ENCODE data around the gene ZMAT5.

Gene ZMAT5

DNA sequence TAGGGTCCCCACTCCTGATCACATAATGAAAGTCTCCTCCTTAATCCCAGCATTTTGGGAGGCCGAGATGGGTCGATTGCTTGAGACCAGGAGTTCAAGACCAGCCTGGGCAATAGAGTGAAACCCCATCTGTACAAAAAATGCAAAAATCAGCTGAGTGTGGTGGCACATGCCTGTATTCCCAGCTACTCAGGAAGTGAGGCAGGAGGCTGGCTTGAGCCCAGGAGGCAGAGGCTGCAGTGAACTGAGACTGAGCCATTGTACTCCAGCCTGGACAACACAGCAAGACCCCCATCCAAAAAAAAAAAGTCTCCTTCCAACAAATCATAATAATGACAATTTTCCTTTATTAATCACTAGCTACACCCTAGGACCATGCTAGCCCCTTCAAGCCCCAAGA, 15.1 kb downstream of the ZMAT5 start:
- DNase-seq: no peak

DNA sequence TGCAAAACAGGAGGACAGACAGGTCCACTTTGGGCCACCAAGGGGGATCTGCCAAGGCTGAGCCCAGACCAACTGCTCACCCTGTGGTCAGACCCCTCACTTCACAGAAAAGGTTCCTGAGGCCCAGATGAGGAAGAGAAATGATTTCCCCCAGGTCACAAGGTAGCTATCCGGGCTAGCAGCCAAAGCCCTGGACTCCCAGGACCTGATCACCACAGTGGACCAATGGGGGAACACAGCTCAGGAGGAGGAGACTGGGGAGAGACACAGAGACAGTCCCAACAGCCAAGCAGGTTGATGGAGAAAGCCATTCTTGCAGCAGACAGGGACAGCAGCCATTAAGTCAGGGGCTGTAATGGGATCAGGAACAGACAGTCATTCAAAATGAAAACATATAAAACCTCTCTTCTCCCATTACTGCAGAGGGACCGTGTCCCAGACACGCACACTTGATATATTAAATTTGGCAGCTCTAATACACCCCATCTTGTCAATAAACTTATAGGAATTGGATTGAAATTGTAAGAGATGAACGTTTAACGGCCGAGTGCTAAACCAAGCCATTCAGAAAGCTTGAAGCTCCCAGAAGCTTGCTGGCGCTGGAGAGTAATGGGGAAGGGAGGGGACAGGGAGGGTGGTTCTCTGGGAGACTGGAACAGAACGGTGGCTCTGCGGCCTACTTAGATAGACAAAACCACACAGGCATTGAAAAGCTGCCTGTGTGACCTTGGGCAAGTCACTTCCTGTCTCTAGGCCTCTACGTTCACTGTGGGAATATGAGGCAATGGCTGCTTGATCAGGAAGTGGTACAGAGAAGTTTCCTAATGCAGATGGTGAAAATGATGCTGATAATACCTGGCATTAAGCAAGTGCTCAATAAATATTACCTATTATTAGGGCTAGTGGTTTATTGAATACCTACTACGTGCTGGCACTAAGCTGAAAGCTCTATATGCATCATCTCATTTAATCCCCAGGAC, 16.0 kb downstream of the ZMAT5 start:
- DNase-seq: no peak

DNA sequence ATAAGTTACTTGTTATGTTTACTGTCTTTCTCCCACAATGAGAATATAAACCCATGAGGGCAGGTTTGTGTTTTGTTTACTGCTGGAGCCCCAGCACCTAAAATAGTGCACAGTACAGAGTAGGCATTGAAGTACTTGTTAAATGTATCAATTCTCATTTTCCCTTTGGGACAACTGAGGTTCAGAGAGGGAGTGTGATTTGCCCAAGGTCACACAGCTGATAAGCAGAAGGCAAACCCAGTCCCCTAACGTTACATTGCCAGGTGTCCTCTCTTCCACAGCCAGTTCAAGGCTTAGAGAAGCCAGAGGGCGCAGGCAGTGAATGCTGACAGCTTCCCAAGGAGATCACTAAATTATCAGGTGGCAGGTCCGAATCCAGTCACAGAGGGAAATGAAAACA, 16.8 kb downstream of the ZMAT5 start:
- no peak for DNase-seq

DNA sequence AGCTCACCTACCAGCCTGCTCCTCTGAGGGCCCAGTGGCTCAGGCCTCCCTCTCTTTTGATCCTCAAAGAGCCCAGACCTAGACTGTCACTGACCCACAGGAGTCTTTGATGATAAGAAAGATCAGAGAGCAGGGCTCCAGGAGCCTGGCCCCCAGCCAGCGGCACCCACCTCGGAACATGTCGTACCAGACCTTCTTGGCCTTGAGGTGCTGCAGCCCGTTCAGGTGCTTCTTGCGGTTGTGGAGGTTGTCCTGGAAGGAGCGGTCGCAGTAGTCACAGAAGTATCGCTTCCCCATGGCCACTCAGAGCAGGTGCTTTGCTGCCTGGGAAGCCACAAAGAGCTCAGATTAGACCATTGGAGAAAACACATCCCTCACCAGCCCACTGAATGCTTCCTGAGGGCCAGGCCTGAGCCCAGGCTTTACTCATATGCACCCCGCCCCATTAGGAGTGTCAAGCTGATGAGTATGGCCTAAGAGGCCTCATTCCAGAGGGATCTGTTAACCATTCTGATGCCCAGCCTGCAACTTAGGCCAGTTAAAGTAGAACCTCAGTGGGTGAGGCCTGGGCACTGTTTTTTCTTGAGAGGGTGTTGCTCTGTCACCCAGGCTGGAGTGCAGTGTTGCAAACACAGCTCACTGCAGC, 18.4 kb downstream of the ZMAT5 start:
- no peak for DNase-seq

DNA sequence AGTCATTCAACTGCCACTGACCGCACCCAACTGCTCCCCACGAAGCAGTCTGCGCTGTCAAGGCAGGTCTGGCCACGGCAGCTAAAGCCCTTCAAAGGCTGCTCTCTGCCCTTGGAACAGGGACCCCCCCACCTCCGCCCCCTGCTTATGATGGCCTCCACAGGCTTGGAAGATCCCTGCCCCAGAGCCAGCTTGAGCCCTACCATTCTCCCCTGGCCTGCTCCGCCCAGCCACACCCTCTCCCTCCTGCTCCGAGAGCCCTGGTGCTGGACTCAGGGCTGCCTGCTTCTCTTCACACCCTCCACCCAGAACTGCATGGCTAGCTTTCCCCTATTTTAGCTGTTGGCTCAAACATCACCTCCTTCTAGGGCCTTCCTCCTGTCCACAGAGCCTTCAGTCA, 19.0 kb downstream of the ZMAT5 start:
- DNase-seq: no peak

DNA sequence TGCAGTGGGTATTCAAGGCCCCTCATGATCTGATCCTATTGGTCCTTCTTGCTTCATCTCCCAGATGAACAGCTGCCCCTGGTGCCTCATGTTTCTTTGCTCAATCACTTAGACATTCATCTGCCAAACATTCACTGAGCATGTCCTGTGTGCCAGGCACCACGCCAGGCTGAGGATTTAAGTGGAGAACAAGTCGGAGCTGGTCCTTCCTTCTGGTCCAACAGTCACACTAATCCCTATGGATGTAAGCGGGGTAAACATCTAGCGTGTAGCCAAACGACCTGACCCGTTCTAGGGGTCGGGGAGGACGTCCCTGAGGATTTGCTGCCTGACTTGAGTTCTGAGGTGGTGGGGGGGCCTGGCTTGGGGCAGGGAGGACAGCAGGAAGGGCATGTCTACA, 21.9 kb downstream of the ZMAT5 start:
- DNase-seq: peak; percentile 47

DNA sequence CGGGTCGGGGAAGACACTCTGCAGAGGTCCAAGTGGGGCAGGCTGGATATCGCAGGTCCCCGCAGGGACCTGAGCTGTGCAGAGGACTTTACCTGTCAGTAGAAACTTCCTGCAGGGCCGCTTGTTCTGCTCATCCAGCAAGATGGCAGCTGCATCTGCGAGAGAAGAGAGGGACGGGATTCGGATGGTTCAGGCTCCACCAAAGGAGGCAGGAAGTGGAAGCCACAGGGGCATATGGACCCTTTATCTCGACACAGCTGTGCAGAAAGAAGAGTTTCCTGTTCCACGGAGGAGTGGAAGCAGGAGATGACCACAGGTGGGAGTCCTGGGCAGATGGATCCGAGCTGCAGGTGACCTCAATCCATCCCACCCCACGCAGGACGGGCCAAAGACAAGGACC, 24.5 kb downstream of the ZMAT5 start:
- DNase-seq: no peak

DNA sequence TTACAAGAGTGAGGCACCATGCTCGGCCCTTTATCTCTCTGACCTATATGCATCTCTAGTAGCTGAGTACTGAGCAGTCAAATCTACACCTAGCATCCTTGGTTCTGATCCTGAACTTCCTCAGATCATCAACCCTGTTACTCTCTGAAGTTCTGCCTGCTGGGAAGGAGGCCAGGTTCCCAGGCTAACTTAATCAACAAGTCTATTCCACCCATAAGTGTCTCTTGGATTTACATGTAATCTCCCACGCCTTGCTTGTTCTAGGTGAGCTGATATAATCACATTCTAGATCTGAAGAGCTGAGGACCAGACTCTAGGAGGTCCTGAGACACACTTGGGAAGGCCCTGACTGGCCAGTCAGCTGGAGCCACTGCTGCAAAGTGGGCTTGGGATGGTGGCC, 24.9 kb downstream of the ZMAT5 start:
- DNase-seq: no peak

DNA sequence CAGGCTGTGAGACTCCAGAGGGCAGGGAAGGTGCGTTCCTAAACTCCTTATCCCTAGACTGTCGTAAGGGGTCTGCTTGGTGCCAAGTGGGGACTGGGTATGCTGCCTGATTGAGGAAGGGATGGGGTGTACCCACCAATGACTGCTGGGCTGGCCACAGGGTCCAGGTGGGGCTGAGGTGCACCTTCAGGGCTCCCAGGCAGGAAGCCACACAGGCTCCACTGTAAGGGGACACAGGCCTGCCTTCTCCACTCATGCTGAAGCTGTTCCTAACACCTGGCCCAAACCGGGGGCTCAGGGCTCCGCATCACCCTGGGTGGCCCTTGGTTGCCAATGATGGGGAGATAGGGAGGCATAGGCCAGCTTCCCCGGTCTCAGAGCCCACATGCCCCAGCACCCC, 26.6 kb downstream of the ZMAT5 start:
- no peak for DNase-seq

DNA sequence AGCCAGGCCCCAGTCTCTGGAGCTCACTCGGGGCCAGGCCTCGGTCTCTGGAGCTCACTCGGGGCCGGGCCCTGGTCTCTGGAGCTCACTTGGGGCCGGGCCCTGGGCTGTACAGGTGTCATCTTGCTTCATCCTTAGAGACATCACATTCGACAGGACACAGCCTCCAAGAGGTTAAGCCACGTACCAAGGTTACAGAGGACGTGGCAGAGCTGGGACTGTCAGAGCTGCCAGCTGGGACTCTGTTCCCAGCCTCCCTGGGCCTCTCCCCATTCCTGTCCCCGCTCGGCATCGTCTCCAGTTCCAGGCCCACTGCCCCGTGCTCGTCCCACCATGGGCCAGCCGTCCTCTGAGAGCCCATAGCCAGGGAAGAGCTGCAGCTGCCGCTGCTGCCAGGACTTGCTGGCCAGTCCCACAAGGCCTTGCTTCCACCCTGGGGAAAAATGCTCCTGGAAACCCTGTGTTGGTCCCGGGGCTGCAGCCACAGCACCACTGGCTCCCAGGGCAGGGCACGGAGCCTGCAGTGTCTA, 27.4 kb downstream of the ZMAT5 start:
- DNase-seq: no peak

DNA sequence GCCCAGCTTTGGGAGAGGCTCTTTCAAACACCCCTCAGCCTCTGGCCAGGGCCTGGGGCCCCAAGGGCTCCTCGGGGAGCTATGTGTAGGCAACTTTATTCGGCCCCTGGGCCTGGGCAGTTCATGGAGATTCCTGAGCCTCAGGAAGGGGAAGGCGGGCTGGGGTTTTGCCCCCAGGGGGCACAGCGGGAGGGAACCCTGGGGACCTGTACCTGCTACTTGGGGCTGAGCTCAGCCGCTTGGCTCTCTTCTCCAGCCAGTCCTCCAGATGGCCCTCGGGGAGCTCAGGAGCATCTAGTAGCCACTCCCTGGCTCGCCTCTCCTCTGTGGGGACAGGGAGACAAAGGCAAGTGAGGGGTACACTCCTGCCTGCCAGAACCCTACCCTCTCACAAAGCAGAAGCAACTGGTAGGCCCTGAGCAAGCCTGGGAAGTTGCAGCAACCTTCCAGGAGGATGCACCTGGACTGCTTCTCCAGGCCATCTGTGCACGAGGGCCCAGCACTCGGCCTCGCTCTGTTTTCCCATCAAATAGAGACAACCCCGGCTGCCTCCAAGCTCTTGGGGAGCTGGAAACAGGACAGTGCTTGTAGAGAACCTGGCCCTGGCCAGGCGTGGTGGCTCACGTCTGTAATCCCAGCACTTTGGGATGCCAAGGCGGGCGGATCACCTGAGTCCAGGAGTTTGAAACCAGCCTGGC, 28.5 kb downstream of the ZMAT5 start:
- DNase-seq: no peak

DNA sequence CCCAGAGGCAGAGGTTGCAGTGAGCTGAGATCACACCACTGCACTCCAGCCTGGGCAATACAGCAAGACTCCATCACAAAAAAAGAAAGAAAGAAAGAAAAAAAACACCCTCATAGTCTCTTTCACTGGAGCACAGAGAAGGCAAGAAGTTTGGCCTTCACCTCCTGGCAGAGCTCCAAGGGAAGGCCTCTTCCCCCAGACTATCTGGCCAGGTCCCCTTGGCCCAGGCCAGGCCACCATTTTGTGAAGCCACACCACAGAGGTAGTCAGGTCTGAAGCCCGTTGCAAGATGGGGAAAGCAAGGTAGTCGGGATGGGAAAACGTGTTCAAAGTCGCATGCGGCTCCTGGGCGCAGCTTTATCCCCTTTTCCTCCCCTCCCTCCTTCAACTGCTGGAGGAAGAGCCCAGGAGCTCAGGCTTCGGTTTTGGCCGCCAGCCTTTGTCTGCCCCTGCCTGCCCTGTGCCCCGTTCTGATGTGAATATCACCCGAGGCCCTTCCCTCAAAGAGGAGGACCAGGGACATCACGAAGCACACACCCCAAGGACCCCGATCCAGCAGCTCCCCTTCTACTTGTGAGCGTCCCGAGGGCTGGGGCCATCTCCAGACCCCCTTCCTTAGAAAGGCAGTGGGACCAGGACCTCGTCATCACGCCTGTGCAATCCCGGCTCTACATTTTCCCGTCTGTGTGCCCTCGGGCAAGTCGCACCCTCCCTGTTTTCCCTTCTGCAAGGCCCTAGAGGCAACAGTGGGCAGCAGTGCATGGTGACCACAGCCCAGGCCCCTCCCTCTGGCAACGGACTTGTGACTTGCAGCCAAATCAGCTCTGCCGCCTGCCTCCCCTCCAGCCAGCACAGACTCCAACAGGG, 29.3 kb downstream of the ZMAT5 start:
- no peak for DNase-seq

DNA sequence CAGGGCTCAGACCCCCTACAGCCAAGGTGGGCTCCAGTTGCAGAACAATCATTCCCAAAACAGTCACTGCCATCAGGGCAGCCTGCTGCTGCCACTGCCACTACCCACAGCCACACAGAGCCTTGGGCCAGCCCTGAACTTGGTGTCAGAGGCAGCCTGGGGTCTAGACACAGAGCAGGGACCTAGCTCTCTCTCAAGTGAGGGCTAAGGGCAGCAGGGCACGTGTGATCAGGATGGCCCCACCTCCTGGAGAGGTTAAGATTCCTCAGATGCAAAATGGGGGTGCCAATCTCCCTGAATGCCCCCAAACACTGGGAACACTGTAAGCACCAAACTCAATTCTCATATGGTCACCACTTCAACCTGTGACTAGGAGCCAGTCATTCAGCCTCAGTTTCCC, 31.4 kb downstream of the ZMAT5 start:
- no peak for DNase-seq

DNA sequence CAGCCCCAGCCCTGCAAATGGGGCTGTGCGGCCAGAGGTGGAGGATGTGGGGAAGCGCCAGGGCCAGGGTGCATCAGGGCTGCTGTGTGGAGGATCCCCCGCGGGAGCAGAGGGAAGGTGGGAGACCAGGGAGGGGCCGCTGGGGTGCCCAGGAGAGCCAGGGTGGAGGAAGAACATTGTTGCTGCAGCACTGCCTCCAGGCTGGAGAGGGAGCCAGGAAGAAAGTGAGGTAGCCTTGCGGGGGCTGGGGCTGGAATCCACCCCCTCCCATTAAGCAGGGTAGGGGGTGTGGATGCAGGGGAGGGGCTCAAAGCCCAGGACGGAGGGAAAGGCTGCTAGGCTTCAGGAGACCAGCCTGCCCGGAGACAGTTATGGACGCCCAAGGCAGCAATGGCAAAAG, 32.0 kb downstream of the ZMAT5 start:
- DNase-seq: no peak

DNA sequence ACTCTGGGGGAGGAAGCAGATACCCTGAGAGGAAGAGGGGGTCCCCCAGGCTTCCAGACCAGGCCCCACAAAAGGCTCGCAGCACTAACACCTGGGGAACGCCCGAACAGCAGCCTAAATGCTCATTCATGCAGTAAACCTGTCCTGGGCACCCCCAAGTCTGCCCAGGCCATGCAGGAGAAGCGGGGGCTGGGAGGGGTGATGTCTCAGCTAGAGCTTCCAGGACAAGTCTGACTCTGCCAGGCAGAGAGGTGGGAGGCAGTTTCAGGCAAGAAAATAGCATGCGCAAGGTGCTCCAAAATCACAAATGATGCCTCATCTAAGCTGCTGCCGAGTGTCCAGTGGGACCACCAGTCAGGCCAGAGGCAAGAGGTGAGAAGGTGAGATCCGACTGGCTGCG, 32.4 kb downstream of the ZMAT5 start:
- no peak for DNase-seq

DNA sequence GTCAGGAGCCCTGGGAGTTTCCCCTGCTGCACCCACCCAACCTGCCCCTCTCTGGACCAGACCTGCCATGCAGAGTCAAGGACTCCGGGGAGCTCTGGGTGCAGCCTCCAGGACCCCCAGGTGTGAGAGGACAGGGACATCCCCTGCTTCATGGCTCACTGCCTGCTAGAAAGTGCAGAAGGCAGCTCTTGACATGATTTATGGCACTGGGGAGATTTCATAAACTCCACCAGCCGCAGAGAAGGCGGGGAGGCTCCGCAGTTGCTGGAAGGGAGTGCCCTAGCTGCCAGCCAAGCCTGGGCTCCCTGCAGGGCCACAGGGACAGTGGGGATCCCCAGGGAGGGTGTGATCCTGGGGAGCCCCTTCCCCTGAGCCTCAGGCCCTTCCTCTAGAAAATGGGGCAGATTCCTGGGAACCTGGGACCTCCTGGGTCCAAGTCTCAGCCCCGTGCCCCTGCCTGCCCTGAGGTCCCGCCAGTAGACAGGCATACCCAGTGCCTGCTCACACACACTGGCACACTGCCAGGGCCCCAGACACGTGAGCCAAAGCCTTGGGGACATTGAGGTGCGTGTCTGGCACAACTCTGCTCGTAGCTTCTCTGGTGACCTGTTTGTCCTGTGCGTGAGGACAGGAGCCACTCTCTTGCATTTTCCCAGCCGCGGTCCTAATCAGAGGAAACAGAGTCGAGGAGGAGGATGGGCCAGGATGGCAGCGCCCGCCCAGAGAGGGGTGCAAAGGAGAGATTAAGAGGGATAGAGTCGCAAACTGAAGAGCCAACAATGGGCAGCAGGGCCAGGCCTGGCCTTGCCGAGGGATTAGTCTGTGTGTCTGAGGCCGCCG, 33.2 kb downstream of the ZMAT5 start:
- no peak for DNase-seq

DNA sequence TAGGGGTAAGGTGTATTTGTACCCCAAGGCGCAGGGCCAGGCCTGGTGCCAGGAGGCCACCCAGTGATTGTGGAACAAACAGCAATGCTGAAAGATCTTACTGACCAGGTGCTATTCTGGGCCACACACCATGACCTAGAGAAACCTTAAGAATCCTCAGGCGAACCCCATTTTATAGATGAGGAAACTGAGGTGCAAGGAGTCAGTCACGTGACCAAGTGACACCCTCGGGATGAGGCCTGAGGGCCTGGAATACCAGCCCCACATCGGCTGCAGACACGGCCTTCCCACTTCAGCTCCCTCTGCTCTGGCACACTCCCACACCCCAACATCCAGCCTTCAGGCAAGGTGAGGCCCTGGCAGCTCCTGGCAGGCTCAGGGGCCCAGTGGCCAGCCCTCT, 33.9 kb downstream of the ZMAT5 start:
- no peak for DNase-seq

DNA sequence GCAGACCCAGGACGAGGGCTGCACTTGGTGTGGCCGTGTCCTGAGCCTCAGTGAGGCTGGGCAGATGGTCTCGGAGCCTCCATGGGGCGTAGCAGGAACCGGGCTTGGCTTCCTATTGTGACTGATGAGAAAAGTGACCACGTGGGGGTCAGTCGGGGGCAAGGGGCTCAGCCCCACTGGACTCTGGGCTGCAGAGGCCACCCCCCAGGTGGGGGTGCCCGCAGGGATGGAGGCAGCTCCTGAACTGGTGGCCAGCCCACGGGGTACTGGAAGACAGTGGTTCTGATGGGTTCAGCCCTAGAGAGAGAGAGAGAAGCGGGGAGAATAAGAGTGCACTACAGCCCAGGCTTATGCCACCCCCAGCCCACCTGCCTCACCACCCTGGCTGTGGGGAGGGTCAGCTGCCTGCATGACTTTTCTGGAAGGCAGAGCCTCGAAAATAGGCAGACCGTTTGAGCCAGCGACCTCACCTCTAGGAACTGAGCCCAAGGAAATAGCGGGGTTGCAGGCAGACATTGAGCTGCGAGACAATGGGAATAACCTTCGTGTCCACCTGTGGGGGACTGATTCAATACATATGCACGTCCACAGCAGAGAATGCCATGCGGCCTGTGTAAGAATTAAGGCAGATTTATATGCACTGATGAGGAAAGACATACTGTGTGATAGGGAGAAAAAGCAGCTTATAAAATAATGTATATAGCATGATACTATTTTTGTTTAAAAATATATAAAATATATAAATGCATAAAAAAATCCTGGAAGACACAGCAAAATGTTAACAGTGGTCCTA, 35.6 kb downstream of the ZMAT5 start:
- DNase-seq: no peak

DNA sequence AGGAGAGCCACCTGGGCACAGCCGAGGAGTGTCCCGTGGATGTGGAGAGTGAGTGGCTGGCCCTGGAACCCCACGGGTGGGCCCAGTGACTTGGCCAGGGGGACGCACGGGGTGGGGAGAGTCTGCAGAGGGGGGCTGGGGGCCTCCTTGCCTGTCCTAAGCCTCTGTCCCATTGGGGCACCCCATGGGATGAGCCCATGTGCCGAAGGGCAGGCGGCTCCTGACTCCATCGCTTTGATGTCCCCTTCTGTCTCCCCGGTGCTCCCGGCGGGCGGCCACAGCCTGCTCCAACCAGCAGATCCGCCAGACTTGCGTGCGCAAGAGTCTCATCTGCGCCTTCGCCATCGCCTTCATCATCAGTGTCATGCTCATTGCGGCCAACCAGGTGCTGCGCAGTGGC, 37.6 kb downstream of the ZMAT5 start:
- DNase-seq: no peak

DNA sequence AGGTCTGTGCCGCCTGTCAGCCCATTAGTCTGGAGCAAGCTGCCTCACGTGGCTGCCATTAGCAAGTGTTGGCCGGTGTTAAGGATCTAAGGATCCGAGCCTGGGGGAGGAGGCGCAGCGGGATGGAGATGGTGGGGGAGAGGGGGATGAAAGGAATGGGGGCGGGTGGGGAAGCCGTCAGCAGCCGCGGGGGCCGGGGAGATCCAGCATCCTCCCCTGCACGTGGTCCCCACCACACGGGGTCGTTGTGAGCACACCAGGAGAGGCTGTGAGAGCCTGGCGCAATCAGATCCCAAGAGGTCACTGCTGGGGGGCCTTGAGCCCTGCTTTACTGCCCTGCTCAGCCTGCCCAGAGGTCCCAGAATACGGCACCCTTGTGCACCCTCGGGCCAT, 39.7 kb downstream of the ZMAT5 start:
- DNase-seq: peak; percentile 50
